OCI-LY1 (cell line): ENCODE measurements around the gene FTO.

ENCODE experiments used
- CTCF ChIP-seq: fragments of 200-600 bp; sonication (generic), shearing (Covaris generic); IDR thresholded peaks from 2 replicates; pipeline ENCODE4 v1.5.1; 2017; ENCODE audit warnings: mild to moderate bottlenecking, antibody characterized with exemption, low read length, moderate library complexity, mixed read lengths
- EZH2 ChIP-seq: fragments of 200-600 bp; sonication (generic), shearing (Covaris generic); IDR thresholded peaks from 2 replicates; pipeline ENCODE4 v1.8.0; 2017; ENCODE audit warnings: borderline replicate concordance, mixed run types, mild to moderate bottlenecking, antibody characterized with exemption, low read length, moderate library complexity, mixed read lengths

- TF ChIP-seq EZH2 = no peak
- TF ChIP-seq CTCF = no peak
Measured at GRCh38 chr16:54030451-54030850, 326.5 kb downstream of the FTO start.
